Measurements from ENCODE around the gene TMCC3. TPM values are rescaled to one million over a fixed set of nuclear protein-coding genes. Genes with fewer than 3 reads are reported as not detected.
A peak's percentile ranks its signal among the peaks of the same experiment; 100 is the strongest.
"Not testable (repeated sequence)": the region's sequence is repeated elsewhere in the genome, so short reads cannot be mapped to it uniquely, and the experiment has no call there.

TMCC3 gene, protein sequence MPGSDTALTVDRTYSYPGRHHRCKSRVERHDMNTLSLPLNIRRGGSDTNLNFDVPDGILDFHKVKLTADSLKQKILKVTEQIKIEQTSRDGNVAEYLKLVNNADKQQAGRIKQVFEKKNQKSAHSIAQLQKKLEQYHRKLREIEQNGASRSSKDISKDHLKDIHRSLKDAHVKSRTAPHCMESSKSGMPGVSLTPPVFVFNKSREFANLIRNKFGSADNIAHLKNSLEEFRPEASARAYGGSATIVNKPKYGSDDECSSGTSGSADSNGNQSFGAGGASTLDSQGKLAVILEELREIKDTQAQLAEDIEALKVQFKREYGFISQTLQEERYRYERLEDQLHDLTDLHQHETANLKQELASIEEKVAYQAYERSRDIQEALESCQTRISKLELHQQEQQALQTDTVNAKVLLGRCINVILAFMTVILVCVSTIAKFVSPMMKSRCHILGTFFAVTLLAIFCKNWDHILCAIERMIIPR
- total RNA-seq (under 1 TPM; 0.18 to 0.71 TPM), polyA plus RNA-seq (1 to 10 TPM in 1 of 3 donors, not detected in 2; 5.7 TPM), total RNA-seq (0 to 0.17 (median 0.11) reads per million in 6 experiments)

DNA sequence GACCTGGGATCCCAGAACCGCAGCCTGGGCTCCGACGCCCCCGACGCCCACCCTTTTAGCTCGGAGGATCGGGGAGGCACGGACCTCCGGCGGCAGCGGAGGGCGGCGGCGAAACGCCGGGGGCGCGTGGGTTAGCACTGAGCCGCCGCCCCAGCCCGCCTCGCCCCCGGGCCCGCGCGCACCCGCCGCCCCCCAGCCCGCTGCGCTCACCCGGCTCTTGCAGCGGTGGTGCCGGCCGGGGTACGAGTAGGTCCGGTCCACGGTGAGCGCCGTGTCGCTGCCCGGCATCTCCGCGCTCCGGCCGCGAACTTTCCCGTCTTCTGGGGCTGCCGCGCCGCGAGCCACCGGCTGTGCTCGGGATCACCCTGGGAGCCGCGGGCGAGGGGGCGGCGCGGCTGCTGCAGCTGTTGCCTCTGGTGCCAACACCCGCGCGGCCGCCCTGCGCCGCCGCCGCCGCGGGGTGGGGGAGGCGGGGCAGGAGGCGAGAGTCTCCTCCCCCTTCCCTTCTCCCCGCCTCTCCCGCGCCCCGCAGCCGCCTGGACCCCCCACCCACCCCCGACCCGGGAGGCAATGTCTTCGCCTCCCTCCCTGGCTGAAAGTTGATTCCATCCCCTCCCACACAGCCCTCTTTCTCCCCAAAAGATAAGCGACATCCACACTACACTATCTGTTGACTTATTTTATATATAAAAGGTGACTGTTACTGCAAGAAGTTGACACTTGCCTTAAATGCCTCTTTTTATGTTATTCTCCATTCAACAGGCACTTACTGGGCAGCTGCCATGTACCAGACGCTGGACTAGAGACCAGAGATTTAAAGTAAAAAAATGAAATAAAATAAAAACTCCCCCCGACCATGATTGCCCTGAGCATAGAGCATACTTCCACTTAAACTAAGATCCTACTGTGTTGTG lies at the start of gene TMCC3:
TSS of gene TMCC3 (minus strand) at position 415 of the 914 bp plus-strand sequence. CDS start at position 288, 127 bp downstream.
- no peaks in the 10 kb centered on the region for H3K36me3 Mint-ChIP-seq
- peak within 1 kb of the TSS; percentile 74 to 91 (median 80) for H3K4me3 Mint-ChIP-seq
- H3K4me1 Mint-ChIP-seq: peaks cover 6 to 22% (median 9%) of the 10 kb centered on the region in 4 donors
- no peaks in the 10 kb centered on the region for H3K9me3 Mint-ChIP-seq
- peak within 1 kb of the TSS in 3 of 10 donors; percentile 39 to 55 (median 41) for H3K27ac Mint-ChIP-seq
- ATAC-seq (peak; percentile 73 to 84), DNase-seq (peak in 6 of 10 donors; percentile 3 to 35 (median 14))
- POLR2A ChIA-PET: no interaction called here
- H3K27me3 Mint-ChIP-seq: peaks cover 37 to 71% (median 47%) of the 10 kb centered on the region in 5 donors

DNA sequence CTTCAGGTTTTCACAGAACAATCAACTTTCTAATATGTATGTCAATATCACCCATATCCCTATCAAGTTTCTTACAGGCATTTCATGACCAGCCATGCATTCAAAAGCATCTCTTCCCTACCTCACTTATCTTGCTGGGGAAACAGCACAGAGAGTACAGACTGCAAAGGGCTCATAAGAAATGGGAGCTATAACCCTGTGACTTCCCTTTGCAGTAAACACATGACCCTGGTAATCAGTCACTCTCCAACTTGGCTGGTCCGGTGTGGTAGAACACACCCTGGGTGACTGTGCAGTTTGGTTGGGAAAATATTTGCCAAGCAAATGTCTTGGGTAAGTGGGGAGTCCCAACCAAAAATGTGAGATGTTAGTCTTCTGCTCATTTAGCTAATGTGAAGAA lies 49.4 kb upstream of the TMCC3 start:
- ATAC-seq (no peak), DNase-seq (no peak)
- peaks cover 0 to 6% (median 0%) of the 10 kb centered on the region in 4 donors for H3K4me1 Mint-ChIP-seq
- no peaks in the 10 kb centered on the region for H3K9me3 Mint-ChIP-seq
- no peak overlapping the region for H3K27ac Mint-ChIP-seq
- no peaks in the 10 kb centered on the region for H3K36me3 Mint-ChIP-seq
- H3K4me3 Mint-ChIP-seq: no peak overlapping the region
- POLR2A ChIA-PET: no interaction called here
- peaks cover 0 to 12% (median 1%) of the 10 kb centered on the region in 5 donors for H3K27me3 Mint-ChIP-seq

DNA sequence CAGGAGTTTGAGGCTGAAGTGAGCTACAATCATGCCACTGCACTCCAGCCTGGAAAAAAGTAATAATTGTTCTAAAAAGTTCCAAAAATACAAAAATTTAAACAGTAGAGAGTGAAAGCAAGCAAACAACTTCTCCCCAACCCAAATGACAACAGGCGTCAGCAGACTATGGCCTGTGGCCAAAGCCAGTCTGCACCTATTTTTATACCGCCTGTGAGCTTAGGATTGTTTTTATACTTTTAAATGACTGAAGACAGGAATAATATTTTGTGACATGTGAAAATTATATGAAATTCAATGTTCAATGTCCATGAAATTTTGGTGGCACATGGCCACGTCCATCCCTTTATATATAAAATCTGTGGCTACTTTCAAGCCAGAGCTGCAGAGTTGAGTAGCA lies 48.2 kb upstream of the TMCC3 start:
- no peak for ATAC-seq

DNA sequence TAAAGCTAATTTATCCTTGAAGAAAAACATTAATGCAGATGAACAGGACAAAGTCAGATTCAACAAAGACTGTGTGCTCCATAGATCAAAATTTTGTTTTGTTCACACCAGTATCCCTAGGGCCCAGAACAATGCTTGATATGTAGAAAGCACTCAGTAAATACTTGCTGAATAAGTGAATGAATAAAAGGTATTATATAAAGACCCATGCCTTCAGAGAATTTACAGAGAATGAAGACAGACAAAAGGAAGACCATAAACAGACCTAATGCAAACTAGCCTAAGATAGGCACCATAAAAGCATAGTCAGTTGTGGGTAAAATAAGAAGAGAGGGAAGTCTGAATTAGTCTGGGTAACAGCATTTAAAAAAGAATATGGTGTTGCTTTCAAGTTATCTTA lies 47.3 kb upstream of the TMCC3 start:
- DNase-seq (no peak), ATAC-seq (no peak)
- Mint-ChIP-seq H3K36me3 (no peaks in the 10 kb centered on the region), H3K4me1 (peaks cover 0 to 3% (median 0%) of the 10 kb centered on the region in 4 donors), H3K27me3 (peaks cover 0 to 12% (median 1%) of the 10 kb centered on the region in 5 donors), H3K27ac (no peak overlapping the region), H3K4me3 (no peak overlapping the region), H3K9me3 (no peaks in the 10 kb centered on the region)
- POLR2A ChIA-PET: no interaction called here

More for the DNA sequence above, 48.2 kb upstream of the TMCC3 start:
- Mint-ChIP-seq H3K4me1 (peaks cover 0 to 3% (median 0%) of the 10 kb centered on the region in 4 donors), H3K9me3 (no peaks in the 10 kb centered on the region), H3K27me3 (peaks cover 0 to 12% (median 1%) of the 10 kb centered on the region in 5 donors), H3K36me3 (no peaks in the 10 kb centered on the region), H3K4me3 (no peak overlapping the region), H3K27ac (no peak overlapping the region)
- no peak for DNase-seq
- POLR2A ChIA-PET: no interaction called here

DNA sequence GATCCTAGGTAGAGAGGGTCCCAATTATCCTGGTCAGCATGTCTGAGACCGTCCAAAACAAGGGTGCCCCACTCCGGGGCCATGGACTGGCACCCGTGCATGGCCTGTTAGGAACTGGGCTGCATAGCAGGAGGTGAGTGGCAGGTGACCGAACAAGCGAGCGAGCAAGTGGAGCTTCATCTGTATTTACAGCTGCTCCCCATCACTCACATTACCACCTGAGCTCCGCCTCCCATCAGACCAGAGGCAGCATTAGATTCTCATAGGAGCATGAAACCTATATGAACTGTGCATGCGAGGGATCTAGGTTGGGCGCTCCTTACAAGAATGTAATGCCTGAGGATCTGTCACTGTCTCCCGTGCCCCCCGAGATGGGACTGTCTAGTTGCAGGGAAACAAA lies 44.4 kb upstream of the TMCC3 start:
- peaks cover 0 to 9% (median 0%) of the 10 kb centered on the region in 5 donors for H3K27me3 Mint-ChIP-seq
- no peaks in the 10 kb centered on the region for H3K36me3 Mint-ChIP-seq
- DNase-seq (no peak), ATAC-seq (no peak)
- peaks cover 0 to 3% (median 0%) of the 10 kb centered on the region in 4 donors for H3K4me1 Mint-ChIP-seq
- H3K27ac Mint-ChIP-seq: no peak overlapping the region
- POLR2A ChIA-PET: no interaction called here
- H3K9me3 Mint-ChIP-seq: no peaks in the 10 kb centered on the region
- no peak overlapping the region for H3K4me3 Mint-ChIP-seq

DNA sequence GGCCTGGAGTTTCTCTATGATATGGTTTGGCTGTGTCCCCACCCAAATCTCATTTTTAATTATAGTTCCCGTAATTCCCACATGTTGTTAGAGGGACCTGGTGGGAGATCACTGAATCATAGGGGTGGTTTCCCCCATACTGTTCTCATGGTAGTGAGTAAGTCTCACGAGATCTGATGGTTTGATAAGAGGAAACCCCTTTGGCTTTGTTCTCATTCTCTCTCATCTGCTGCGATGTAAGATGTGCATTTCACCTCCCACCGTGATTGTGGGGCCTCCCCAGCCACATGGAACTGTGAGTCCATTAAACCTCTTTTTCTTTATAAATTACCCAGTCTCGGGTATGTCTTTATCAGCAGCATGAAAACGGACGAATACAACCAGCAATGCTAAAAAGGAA lies 42.5 kb upstream of the TMCC3 start:
- H3K27me3 Mint-ChIP-seq, H3K36me3 Mint-ChIP-seq, ATAC-seq, H3K4me3 Mint-ChIP-seq, H3K27ac Mint-ChIP-seq, H3K4me1 Mint-ChIP-seq, POLR2A ChIA-PET, H3K9me3 Mint-ChIP-seq, DNase-seq: not testable (repeated sequence)

DNA sequence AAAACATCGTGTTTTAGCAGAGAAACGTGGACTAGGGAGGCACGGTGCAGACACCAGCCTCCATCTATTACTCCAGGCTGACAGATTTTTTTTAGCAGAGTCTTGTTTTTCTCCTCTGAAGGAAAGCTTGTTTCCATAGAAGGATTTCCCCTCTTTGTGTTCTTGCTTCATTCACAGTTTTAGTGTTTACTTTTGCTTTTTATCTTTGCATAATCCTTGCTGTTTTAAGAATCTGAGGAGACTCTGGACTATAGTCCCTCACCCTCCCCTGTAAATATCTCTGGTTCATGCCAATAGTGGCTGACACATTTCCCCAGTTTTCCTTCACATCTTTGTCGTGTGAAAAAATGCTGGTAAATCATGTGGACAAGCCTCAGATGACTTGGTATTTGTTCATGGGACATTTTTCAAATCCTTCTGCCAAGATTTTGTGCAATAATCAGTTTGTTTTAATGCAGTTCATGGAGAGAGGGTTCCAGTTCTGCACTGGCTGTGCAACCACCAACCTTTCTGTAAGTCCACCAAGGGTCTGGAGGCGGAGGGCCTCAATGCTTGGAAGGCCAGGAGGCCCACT lies 39.9 kb upstream of the TMCC3 start:
- DNase-seq (no peak), ATAC-seq (no peak)
- Mint-ChIP-seq H3K9me3 (no peaks in the 10 kb centered on the region), H3K4me1 (peaks cover 0 to 3% (median 0%) of the 10 kb centered on the region in 4 donors), H3K4me3 (no peak overlapping the region), H3K27ac (no peak overlapping the region), H3K27me3 (no peaks in the 10 kb centered on the region), H3K36me3 (no peaks in the 10 kb centered on the region)
- POLR2A ChIA-PET: no interaction called here

DNA sequence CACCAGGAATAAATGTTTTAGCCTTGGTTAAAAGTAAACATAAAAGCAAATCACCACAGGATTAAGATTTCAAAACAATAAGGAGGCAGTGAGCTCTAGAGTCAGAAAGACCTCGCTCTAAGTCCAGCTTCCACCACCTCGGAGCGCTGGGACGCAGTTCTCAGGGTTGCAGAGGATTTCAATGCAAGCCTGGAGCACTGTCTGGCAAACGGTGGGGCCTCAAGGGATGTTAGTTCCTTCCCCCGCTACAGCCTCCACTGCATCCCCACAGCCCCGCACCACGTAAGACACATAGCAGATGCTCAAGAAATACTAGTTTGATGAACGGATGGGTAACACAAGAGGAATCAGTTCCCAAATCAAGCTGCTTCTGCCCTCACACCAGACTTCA lies 39.3 kb upstream of the TMCC3 start:
- POLR2A ChIA-PET: no interaction called here
- DNase-seq (no peak), ATAC-seq (no peak)
- peaks cover 0 to 3% (median 0%) of the 10 kb centered on the region in 4 donors for H3K4me1 Mint-ChIP-seq
- H3K9me3 Mint-ChIP-seq: no peaks in the 10 kb centered on the region
- H3K27me3 Mint-ChIP-seq: no peaks in the 10 kb centered on the region
- H3K4me3 Mint-ChIP-seq: no peak overlapping the region
- H3K27ac Mint-ChIP-seq: no peak overlapping the region
- H3K36me3 Mint-ChIP-seq: no peaks in the 10 kb centered on the region

DNA sequence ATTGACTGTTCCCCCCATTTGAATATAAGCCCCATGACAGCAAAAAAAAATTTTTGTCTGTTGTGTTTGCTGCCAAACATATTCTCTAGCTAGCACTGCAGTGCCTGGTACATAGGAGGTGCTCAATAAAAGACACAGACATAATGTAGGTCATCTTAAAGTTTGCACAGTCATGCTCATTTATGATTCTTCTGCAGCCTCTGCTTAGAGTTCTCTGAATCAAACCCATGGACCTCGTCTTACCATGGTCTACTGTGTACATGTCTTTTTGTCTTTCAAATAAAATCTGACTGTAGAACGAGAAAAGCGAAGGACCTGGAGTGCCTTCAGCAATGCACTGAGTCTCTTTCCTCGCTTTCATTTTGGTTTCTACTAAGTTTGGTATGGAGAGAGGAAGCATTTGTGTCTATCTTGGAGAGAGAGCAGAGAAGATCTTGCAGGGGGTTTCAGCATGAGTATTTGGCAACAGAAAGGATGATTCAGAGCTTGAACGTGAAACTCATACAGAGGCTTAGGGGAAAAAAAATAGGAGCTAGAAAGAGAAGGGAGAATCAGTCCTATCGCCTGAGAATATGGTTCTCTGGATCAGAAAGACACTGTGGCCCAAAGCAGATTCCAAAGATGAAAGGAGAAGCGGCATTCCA lies 38.8 kb upstream of the TMCC3 start:
- Mint-ChIP-seq H3K27me3 (no peaks in the 10 kb centered on the region), H3K36me3 (no peaks in the 10 kb centered on the region), H3K4me1 (peaks cover 0 to 3% (median 0%) of the 10 kb centered on the region in 4 donors), H3K4me3 (no peak overlapping the region), H3K27ac (no peak overlapping the region), H3K9me3 (no peaks in the 10 kb centered on the region)
- no peak for ATAC-seq
- POLR2A ChIA-PET: no interaction called here
- no peak for DNase-seq

DNA sequence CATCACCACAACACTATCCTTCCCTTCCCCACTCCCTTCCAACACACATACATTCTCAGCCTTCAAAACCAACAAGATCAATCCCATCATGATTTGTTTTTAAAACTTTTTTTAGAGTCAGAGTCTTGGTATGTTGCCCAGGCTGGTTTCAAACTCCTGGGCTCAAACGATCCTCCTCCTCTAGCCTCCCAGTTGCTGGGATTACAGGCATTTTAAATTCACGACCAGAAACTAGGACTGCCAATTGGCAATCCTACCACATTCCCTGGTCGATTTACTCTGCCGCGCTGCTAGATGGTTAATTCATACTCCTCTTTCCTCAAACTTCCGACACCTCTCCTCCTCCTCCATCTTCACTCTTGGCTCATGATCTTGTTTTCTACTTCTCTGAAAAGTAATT lies 37.5 kb upstream of the TMCC3 start:
- DNase-seq (no peak), ATAC-seq (no peak)
- no peaks in the 10 kb centered on the region for H3K9me3 Mint-ChIP-seq
- no peaks in the 10 kb centered on the region for H3K27me3 Mint-ChIP-seq
- no peaks in the 10 kb centered on the region for H3K36me3 Mint-ChIP-seq
- H3K27ac Mint-ChIP-seq: no peak overlapping the region
- POLR2A ChIA-PET: no interaction called here
- no peak overlapping the region for H3K4me3 Mint-ChIP-seq
- peaks cover 0 to 4% (median 0%) of the 10 kb centered on the region in 4 donors for H3K4me1 Mint-ChIP-seq

DNA sequence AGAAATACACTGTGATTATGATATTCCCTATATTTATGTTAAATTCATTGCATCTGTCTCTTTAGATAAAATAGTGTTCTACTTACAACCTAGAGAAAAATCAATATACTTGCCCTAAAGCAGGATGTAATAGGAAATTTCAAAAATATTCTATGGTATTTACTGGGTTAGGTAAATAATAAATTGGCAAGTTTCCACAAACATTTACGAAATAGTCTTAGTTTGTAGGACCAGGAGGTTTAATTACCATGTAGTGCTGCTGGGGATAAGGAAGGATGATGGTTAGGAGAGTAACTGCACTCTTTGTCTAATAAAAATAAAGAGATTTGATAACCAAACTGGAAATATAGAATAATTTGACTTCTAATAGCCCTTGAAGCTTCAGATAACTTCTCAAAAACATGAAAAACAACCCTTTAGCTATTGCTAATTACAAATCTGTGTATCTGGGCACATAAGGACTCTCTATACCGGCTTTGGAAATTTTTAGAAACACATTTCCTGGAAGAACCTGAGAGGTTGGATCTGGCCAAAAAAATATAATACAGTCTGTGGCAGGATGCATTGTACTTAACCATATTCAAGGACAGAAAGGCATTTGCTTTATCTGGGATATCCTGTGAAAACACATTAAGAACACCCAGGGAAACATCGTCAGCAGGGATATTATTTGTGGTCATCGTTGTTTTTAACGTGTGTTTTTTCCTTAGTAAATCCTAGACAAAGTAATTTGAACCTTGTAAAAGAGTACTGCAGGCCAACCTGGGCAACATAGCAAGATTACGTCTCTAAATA lies 36.7 kb upstream of the TMCC3 start:
- POLR2A ChIA-PET: no interaction called here
- ATAC-seq (no peak), DNase-seq (no peak)
- H3K36me3 Mint-ChIP-seq: no peaks in the 10 kb centered on the region
- peaks cover 0 to 10% (median 0%) of the 10 kb centered on the region in 4 donors for H3K4me1 Mint-ChIP-seq
- no peak overlapping the region for H3K27ac Mint-ChIP-seq
- H3K4me3 Mint-ChIP-seq: no peak overlapping the region
- no peaks in the 10 kb centered on the region for H3K9me3 Mint-ChIP-seq
- no peaks in the 10 kb centered on the region for H3K27me3 Mint-ChIP-seq

All from naive thymus-derived CD8-positive, alpha-beta T cell (primary cell).